ENCODE data around the gene LAMA2. TPM values are rescaled to one million over a fixed set of nuclear protein-coding genes. Genes with fewer than 3 reads are reported as not detected.

LAMA2 gene
- total and polyA plus RNA-seq, 4 donors: 5.2 to 105 (median 45.9) TPM

DNA sequence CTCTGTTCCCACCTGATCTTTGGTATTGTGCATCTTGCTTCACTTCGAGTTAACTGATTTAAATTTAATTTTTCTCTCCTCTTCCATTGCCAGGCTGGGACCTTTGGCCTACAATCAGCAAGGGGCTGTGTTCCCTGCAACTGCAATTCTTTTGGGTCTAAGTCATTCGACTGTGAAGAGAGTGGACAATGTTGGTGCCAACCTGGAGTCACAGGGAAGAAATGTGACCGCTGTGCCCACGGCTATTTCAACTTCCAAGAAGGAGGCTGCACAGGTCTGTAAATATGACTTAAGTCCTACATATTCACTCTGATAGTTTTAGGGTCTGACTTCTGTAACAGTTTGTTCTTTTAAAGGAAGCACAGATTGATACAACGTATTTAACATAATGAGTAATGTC lies 414.7 kb downstream of the LAMA2 start:
- Histone ChIP-seq H3K27ac (ENCODE audit: low read depth in 1 of 2, low read length in 1 of 2) (peak overlapping the region in 1 of 2 donors; percentile 45), H3K27me3 (ENCODE audit: control insufficient read depth in 3 of 3, insufficient read depth in 3 of 3, low read length in 2 of 3) (no peaks in the 10 kb centered on the region), H3K36me3 (ENCODE audit: control insufficient read depth in 4 of 4, insufficient read depth in 4 of 4, low read length in 4 of 4) (peaks cover 0 to 21% (median 10%) of the 10 kb centered on the region in 4 donors), H3K9me3 (ENCODE audit: control insufficient read depth in 4 of 4, insufficient read depth in 3 of 4, low read length in 3 of 4) (no peaks in the 10 kb centered on the region), H3K4me3 (no peak overlapping the region), H3K9ac (ENCODE audit: insufficient read depth in 1 of 2, low read length in 2 of 2) (no peak overlapping the region), H3K4me1 (ENCODE audit: control insufficient read depth in 5 of 5, insufficient read depth in 5 of 5, low read length in 5 of 5) (no peaks in the 10 kb centered on the region)
- ATAC-seq (ENCODE audit: insufficient read depth, low FRiP score): no peak
- WGBS, 2 donors: 86 to 87% methylated on average over 5 of the region's 5 CpGs
- no peak for TF ChIP-seq CTCF (IDR thresholded peaks at IDR 0.05; ENCODE audit: control extremely low read depth, extremely low read depth)
- DNase-seq: no peak

DNA sequence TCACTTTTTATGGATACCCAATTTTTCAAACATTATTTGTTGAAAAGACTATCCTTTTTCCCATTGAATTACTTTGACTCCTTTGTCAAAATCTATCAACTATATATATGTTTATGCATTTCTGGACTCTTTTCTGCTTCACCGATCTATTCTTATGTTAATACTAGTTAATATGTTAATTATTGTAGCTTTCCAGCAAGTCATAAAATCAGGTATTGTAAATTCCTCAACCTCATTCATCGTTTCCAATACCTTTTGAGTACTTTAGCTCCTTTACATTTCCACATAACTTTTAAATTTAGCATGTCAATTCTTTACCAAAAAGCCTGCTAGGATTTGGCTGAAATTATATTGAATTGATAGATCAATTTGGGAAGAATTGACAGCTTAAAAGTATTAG lies 419.7 kb downstream of the LAMA2 start:
- H3K9ac ChIP-seq (ENCODE audit: insufficient read depth in 1 of 2, low read length in 2 of 2): no peak overlapping the region
- DNase-seq (no peak), ATAC-seq (ENCODE audit: insufficient read depth, low FRiP score) (no peak)
- no peak overlapping the region for H3K4me3 ChIP-seq
- TF ChIP-seq CTCF (IDR thresholded peaks at IDR 0.05; ENCODE audit: control extremely low read depth, extremely low read depth): no peak
- H3K4me1 ChIP-seq (ENCODE audit: control insufficient read depth in 5 of 5, insufficient read depth in 5 of 5, low read length in 5 of 5): no peaks in the 10 kb centered on the region
- 77 to 86% methylated on average over 2 of the region's 2 CpGs for WGBS, 2 donors
- H3K27ac ChIP-seq (ENCODE audit: low read depth in 1 of 2, low read length in 1 of 2): no peak overlapping the region
- no peaks in the 10 kb centered on the region for H3K27me3 ChIP-seq (ENCODE audit: control insufficient read depth in 3 of 3, insufficient read depth in 3 of 3, low read length in 2 of 3)
- no peaks in the 10 kb centered on the region for H3K9me3 ChIP-seq (ENCODE audit: control insufficient read depth in 4 of 4, insufficient read depth in 3 of 4, low read length in 3 of 4)
- H3K36me3 ChIP-seq (ENCODE audit: control insufficient read depth in 4 of 4, insufficient read depth in 4 of 4, low read length in 4 of 4): peaks cover 0 to 16% (median 4%) of the 10 kb centered on the region in 4 donors

- Histone ChIP-seq H3K4me3 (no peak overlapping the region), H3K27ac (ENCODE audit: low read depth in 1 of 2, low read length in 1 of 2) (no peak overlapping the region), H3K9ac (ENCODE audit: insufficient read depth in 1 of 2, low read length in 2 of 2) (no peak overlapping the region), H3K9me3 (ENCODE audit: control insufficient read depth in 4 of 4, insufficient read depth in 3 of 4, low read length in 3 of 4) (peaks cover 0 to 2% (median under 1%) of the 10 kb centered on the region in 4 donors), H3K27me3 (ENCODE audit: control insufficient read depth in 3 of 3, insufficient read depth in 3 of 3, low read length in 2 of 3) (no peaks in the 10 kb centered on the region), H3K36me3 (ENCODE audit: control insufficient read depth in 4 of 4, insufficient read depth in 4 of 4, low read length in 4 of 4) (peaks cover 0 to 6% (median 2%) of the 10 kb centered on the region in 4 donors), H3K4me1 (ENCODE audit: control insufficient read depth in 5 of 5, insufficient read depth in 5 of 5, low read length in 5 of 5) (no peaks in the 10 kb centered on the region)
- TF ChIP-seq CTCF (IDR thresholded peaks at IDR 0.05; ENCODE audit: control extremely low read depth, extremely low read depth): no peak
- ATAC-seq (ENCODE audit: insufficient read depth, low FRiP score) (no peak), DNase-seq (no peak)
- WGBS, 2 donors: 88 to 90% methylated on average over 1 of the region's 1 CpG
Observed at GRCh38 chr6:129306826-129307225, 423.9 kb downstream of the LAMA2 start.

DNA sequence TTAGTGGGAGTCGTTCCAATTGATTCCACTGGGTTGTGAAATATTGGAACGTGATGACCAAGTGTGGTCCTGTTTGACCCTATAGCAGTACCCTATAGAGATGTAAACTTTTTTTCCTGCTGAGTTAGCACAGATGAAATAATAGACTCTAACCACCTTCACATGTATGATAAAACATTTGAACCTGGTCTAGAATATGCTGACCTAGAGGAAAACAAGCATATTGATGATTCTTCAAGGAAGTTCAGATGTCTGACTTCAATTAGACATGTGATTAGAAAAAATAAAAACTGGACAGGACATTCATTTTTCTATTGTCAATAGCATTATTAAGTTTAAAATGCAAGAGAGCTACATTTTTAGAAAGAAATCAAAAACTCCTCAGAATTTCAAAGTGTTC lies 424.9 kb downstream of the LAMA2 start:
- ATAC-seq (ENCODE audit: insufficient read depth, low FRiP score) (no peak), DNase-seq (no peak)
- no peaks in the 10 kb centered on the region for H3K4me1 ChIP-seq (ENCODE audit: control insufficient read depth in 5 of 5, insufficient read depth in 5 of 5, low read length in 5 of 5)
- no peaks in the 10 kb centered on the region for H3K27me3 ChIP-seq (ENCODE audit: control insufficient read depth in 3 of 3, insufficient read depth in 3 of 3, low read length in 2 of 3)
- H3K27ac ChIP-seq (ENCODE audit: low read depth in 1 of 2, low read length in 1 of 2): no peak overlapping the region
- H3K4me3 ChIP-seq: no peak overlapping the region
- no peak overlapping the region for H3K9ac ChIP-seq (ENCODE audit: insufficient read depth in 1 of 2, low read length in 2 of 2)
- H3K36me3 ChIP-seq (ENCODE audit: control insufficient read depth in 4 of 4, insufficient read depth in 4 of 4, low read length in 4 of 4): peaks cover 2 to 5% (median 4%) of the 10 kb centered on the region in 4 donors
- WGBS, 2 donors: 75 to 89% methylated on average over 2 of the region's 2 CpGs
- no peak for TF ChIP-seq CTCF (IDR thresholded peaks at IDR 0.05; ENCODE audit: control extremely low read depth, extremely low read depth)
- H3K9me3 ChIP-seq (ENCODE audit: control insufficient read depth in 4 of 4, insufficient read depth in 3 of 4, low read length in 3 of 4): peaks cover 0 to 2% (median under 1%) of the 10 kb centered on the region in 4 donors
